ENCODE results near the gene PRUNE2.

Gene PRUNE2

GRCh38 chr9:76789840-76790239 lies 116.1 kb downstream of the PRUNE2 start:
- TF ChIP-seq CTCF (IDR thresholded peaks at IDR 0.05), result no peak
- no peak overlapping the region for H3K27ac ChIP-seq
- H3K4me3 ChIP-seq (ENCODE audit: low read depth in 1 of 2, low read length in 1 of 2), result no peak overlapping the region
- H3K36me3 ChIP-seq, result no peaks in the 10 kb centered on the region
- H3K4me1 ChIP-seq (ENCODE audit: control insufficient read depth in 1 of 2, insufficient read depth in 1 of 2, low read depth in 1 of 2, low read length in 1 of 2), result no peaks in the 10 kb centered on the region
- H3K9me3 ChIP-seq, result no peaks in the 10 kb centered on the region
- peaks cover 4% of the 10 kb centered on the region for H3K27me3 ChIP-seq

DNA sequence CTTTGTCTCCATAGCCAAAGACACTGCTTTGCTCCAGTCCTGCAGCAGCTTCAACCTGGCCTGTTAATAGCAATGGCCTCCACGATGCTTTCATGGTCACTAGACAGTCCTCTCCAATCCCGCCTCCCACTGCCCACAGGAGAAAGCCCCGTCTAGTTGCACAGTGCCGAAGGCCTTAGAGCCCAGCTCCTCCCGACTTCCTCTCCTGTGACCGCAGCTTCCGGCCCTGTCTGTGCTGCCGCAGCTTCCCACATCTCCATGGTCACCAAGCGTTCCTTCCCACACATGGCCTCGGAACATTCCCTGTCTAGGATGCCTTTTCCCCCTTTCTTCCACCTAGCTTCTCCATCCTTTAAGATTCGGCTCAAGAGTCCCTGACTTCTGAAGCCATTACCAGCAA lies 118.2 kb downstream of the PRUNE2 start:
- no peaks in the 10 kb centered on the region for H3K4me1 ChIP-seq (ENCODE audit: control insufficient read depth in 1 of 2, insufficient read depth in 1 of 2, low read depth in 1 of 2, low read length in 1 of 2)
- no peaks in the 10 kb centered on the region for H3K9me3 ChIP-seq
- no peaks in the 10 kb centered on the region for H3K36me3 ChIP-seq
- no peak for TF ChIP-seq CTCF (IDR thresholded peaks at IDR 0.05)
- no peak overlapping the region for H3K4me3 ChIP-seq (ENCODE audit: low read depth in 1 of 2, low read length in 1 of 2)
- peaks cover 4% of the 10 kb centered on the region for H3K27me3 ChIP-seq
- no peak overlapping the region for H3K27ac ChIP-seq

GRCh38 chr9:76785501-76785900 lies 120.4 kb downstream of the PRUNE2 start:
- Histone ChIP-seq H3K4me3 (ENCODE audit: low read depth in 1 of 2, low read length in 1 of 2) (no peak overlapping the region), H3K4me1 (ENCODE audit: control insufficient read depth in 1 of 2, insufficient read depth in 1 of 2, low read depth in 1 of 2, low read length in 1 of 2) (no peaks in the 10 kb centered on the region), H3K27ac (no peak overlapping the region), H3K36me3 (no peaks in the 10 kb centered on the region), H3K27me3 (peaks cover 4% of the 10 kb centered on the region), H3K9me3 (no peaks in the 10 kb centered on the region)
- no peak for TF ChIP-seq CTCF (IDR thresholded peaks at IDR 0.05)

DNA sequence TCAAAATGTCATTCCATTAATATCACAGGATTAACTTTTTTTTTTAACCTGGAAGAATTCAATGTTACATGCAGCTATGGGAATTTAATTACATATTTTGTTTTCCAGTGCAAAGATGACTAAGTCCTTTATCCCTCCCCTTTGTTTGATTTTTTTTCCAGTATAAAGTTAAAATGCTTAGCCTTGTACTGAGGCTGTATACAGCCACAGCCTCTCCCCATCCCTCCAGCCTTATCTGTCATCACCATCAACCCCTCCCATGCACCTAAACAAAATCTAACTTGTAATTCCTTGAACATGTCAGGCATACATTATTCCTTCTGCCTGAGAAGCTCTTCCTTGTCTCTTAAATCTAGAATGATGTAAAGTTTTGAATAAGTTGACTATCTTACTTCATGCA lies 121.0 kb downstream of the PRUNE2 start:
- no peak for TF ChIP-seq CTCF (IDR thresholded peaks at IDR 0.05)
- peaks cover 4% of the 10 kb centered on the region for H3K27me3 ChIP-seq
- H3K9me3 ChIP-seq, result no peaks in the 10 kb centered on the region
- no peak overlapping the region for H3K4me3 ChIP-seq (ENCODE audit: low read depth in 1 of 2, low read length in 1 of 2)
- H3K27ac ChIP-seq, result no peak overlapping the region
- no peaks in the 10 kb centered on the region for H3K36me3 ChIP-seq
- H3K4me1 ChIP-seq (ENCODE audit: control insufficient read depth in 1 of 2, insufficient read depth in 1 of 2, low read depth in 1 of 2, low read length in 1 of 2), result no peaks in the 10 kb centered on the region

GRCh38 chr9:76772686-76773445 lies 133.0 kb downstream of the PRUNE2 start:
- Histone ChIP-seq H3K36me3 (no peaks in the 10 kb centered on the region), H3K27ac (no peak overlapping the region), H3K4me1 (ENCODE audit: control insufficient read depth in 1 of 2, insufficient read depth in 1 of 2, low read depth in 1 of 2, low read length in 1 of 2) (no peaks in the 10 kb centered on the region), H3K4me3 (ENCODE audit: low read depth in 1 of 2, low read length in 1 of 2) (no peak overlapping the region), H3K27me3 (peaks cover 19% of the 10 kb centered on the region), H3K9me3 (no peaks in the 10 kb centered on the region)
- no peak for TF ChIP-seq CTCF (IDR thresholded peaks at IDR 0.05)
